WTC11 (cell line): ENCODE results near the gene CCT6A. TPM values are rescaled to one million over a fixed set of nuclear protein-coding genes. Genes with fewer than 3 reads are reported as not detected.
A peak's percentile ranks its signal among the peaks of the same experiment; 100 is the strongest.

Experiments
- ATAC-seq: fragments of 200-7000 bp; cut with Tn5 transposase; 2 replicates; pipeline ENCODE4 v1.10.0; 2021; ENCODE audit warnings: mild to moderate bottlenecking, moderate library complexity
- CTCF ChIA-PET: fragments of 300-600 bp; sonication (Branson Sonifier 250); formaldehyde crosslinking; loops from one replicate; lab custom pipeline; 2021; ENCODE audit warnings: antibody characterized with exemption; lab: Charles Lee
- POLR2A ChIA-PET: fragments of 350-600 bp; sonication (Branson Sonifier 250); formaldehyde crosslinking; loops from one replicate; lab custom pipeline; 2021; ENCODE audit warnings: antibody characterized with exemption; lab: Charles Lee
- DNase-seq: peaks from one replicate; pipeline ENCODE4 v3.0.0; 2021; ENCODE audit warnings: low spot score
- H3K27ac Mint-ChIP-seq: 2 replicates; pipeline ENCODE4 v1.8.0; 2021; ENCODE audit warnings: mixed read lengths
- H3K27me3 Mint-ChIP-seq: 2 replicates; pipeline ENCODE4 v1.8.0; 2021; ENCODE audit warnings: low read depth, mild to moderate bottlenecking, moderate library complexity, mixed read lengths
- H3K36me3 Mint-ChIP-seq: 2 replicates; pipeline ENCODE4 v1.8.0; 2021; ENCODE audit warnings: mixed read lengths
- H3K4me1 Mint-ChIP-seq: 2 replicates; pipeline ENCODE4 v1.8.0; 2022; ENCODE audit warnings: mixed read lengths
- H3K4me3 Mint-ChIP-seq: 2 replicates; pipeline ENCODE4 v1.8.0; 2021; ENCODE audit warnings: mild to moderate bottlenecking, moderate library complexity, mixed read lengths
- H3K9me3 Mint-ChIP-seq: 2 replicates; pipeline ENCODE4 v1.8.0; 2021; ENCODE audit warnings: mixed read lengths
- CTCF ChIP-seq: fragments of 200-600 bp; IDR thresholded peaks from 2 replicates; pipeline ENCODE4 v1.8.0; 2022; ENCODE audit warnings: antibody characterized with exemption
- EMX1 ChIP-seq: fragments of 250-450 bp; sonication (Bioruptor Pico); IDR thresholded peaks from 2 replicates; pipeline ENCODE4 v1.8.0; 2021; ENCODE audit warnings: mild to moderate bottlenecking
- FOXP1 ChIP-seq: sonication (generic); formaldehyde crosslinking; IDR thresholded peaks from 2 replicates; pipeline ENCODE4 v1.8.0; 2022; ENCODE audit warnings: missing genetic modification reagents, mild to moderate bottlenecking, moderate library complexity, borderline replicate concordance
- GTF2I ChIP-seq: fragments of 250-450 bp; sonication (Bioruptor Pico); conservative IDR thresholded peaks from 2 replicates; pipeline ENCODE4 v1.4.0; 2021; ENCODE audit warnings: mild to moderate bottlenecking
- KAT7 ChIP-seq: sonication (generic); formaldehyde crosslinking; IDR thresholded peaks from 2 replicates; pipeline ENCODE4 v1.8.1; 2023; ENCODE audit warnings: missing genetic modification reagents, mild to moderate bottlenecking, borderline replicate concordance
- NFATC4 ChIP-seq: fragments of 250-450 bp; sonication (Bioruptor Pico); IDR thresholded peaks from 2 replicates; pipeline ENCODE4 v1.9.0; 2021; ENCODE audit warnings: mild to moderate bottlenecking
- NR1H2 ChIP-seq: sonication (generic); formaldehyde crosslinking; IDR thresholded peaks from 2 replicates; pipeline ENCODE4 v1.9.0; 2021; ENCODE audit warnings: mild to moderate bottlenecking, moderate library complexity, missing genetic modification reagents
- NR3C1 ChIP-seq: sonication (generic); formaldehyde crosslinking; conservative IDR thresholded peaks from 2 replicates; pipeline ENCODE4 v1.8.1; 2023; ENCODE audit warnings: low read depth, mild to moderate bottlenecking, missing genetic modification reagents
- RELA ChIP-seq: sonication (generic); formaldehyde crosslinking; IDR thresholded peaks from 2 replicates; pipeline ENCODE4 v1.8.1; 2022; ENCODE audit warnings: missing genetic modification reagents, mild to moderate bottlenecking, borderline replicate concordance
- SP1 ChIP-seq: sonication (generic); formaldehyde crosslinking; conservative IDR thresholded peaks from 2 replicates; pipeline ENCODE4 v1.8.1; 2022; ENCODE audit warnings: missing genetic modification reagents
- STAT6 ChIP-seq: sonication (generic); formaldehyde crosslinking; conservative IDR thresholded peaks from 2 replicates; pipeline ENCODE4 v1.8.1; 2023; ENCODE audit warnings: mild to moderate bottlenecking, low read depth, missing genetic modification reagents, moderate library complexity
- TEAD1 ChIP-seq: sonication (generic); formaldehyde crosslinking; IDR thresholded peaks from 2 replicates; pipeline ENCODE4 v1.8.0; 2022; ENCODE audit warnings: mild to moderate bottlenecking, missing genetic modification reagents
- ZBTB21 ChIP-seq: sonication (generic); formaldehyde crosslinking; IDR thresholded peaks from 2 replicates; pipeline ENCODE4 v1.8.1; 2023; ENCODE audit warnings: mild to moderate bottlenecking, missing genetic modification reagents, borderline replicate concordance
- ZBTB43 ChIP-seq: sonication (generic); formaldehyde crosslinking; IDR thresholded peaks from 2 replicates; pipeline ENCODE4 v1.8.1; 2023; ENCODE audit warnings: mild to moderate bottlenecking, missing genetic modification reagents
- ZNF219 ChIP-seq: sonication (generic); formaldehyde crosslinking; IDR thresholded peaks from 2 replicates; pipeline ENCODE4 v1.8.0; 2023; ENCODE audit warnings: missing genetic modification reagents, mild to moderate bottlenecking, borderline replicate concordance
- ZNF232 ChIP-seq: sonication (generic); formaldehyde crosslinking; IDR thresholded peaks from 2 replicates; pipeline ENCODE4 v1.8.0; 2022; ENCODE audit warnings: mild to moderate bottlenecking, missing genetic modification reagents
- ZNF416 ChIP-seq: fragments of 250-450 bp; sonication (Bioruptor Pico); IDR thresholded peaks from 2 replicates; pipeline ENCODE4 v1.9.0; 2021; ENCODE audit warnings: mild to moderate bottlenecking, inconsistent platforms
- ZNF512 ChIP-seq: sonication (generic); formaldehyde crosslinking; IDR thresholded peaks from 2 replicates; pipeline ENCODE4 v1.8.1; 2022; ENCODE audit warnings: missing genetic modification reagents, borderline replicate concordance
- total RNA-seq: library from RNA; stranded (reverse); gene quantifications from 3 replicates; pipeline ENCODE4 v1.2.3, GENCODE V29; 2021
- TF ChIP-seq, protein P1 (sequence below): sonication (generic); formaldehyde crosslinking; IDR thresholded peaks from 2 replicates; pipeline ENCODE4 v1.8.0; 2022; ENCODE audit warnings: missing genetic modification reagents
- TF ChIP-seq, protein P2 (sequence below): sonication (generic); formaldehyde crosslinking; IDR thresholded peaks from 2 replicates; pipeline ENCODE4 v1.8.0; 2022; ENCODE audit warnings: mild to moderate bottlenecking, missing genetic modification reagents

Gene CCT6A
- total RNA-seq, 1 experiment from 2014 or later = 246 TPM

DNA sequence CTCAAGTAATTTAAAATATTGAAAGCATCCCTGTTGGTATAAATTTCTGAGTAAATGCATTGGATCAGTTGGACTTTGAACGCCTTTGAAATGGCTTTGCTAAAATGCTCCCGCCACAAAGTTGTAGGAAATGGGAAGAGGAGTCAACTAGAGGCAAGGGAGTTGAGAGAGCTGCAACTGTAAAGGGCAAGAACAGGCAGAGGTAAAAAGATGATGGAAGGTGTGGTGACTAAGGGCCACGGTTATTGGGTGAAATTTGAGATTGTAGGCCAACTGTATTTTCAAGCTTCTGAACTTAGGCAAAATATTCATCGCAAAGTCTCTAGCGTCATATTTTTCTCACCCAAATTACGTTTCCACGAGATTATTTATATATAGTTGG, 11.9 kb downstream of the CCT6A start:
- Mint-ChIP-seq H3K9me3 (no peaks in the 10 kb centered on the region), H3K4me1 (peaks cover 16% of the 10 kb centered on the region), H3K27ac (peak overlapping the region; percentile 83), H3K27me3 (no peaks in the 10 kb centered on the region), H3K36me3 (peaks cover 55% of the 10 kb centered on the region), H3K4me3 (peak overlapping the region; percentile 90)
- TF ChIP-seq NFATC4 (CRISPR knock-in tag) (peak; percentile 23; the same call in 1 of the 2 replicates), GTF2I (no peak)
- ATAC-seq = peak; percentile 2; the same call in 1 of the 2 replicates
- ChIA-PET POLR2A (interaction anchor here (1.7 to 2.9 kb wide), 2 partner anchors 12 to 30 kb away, joined by 11 to 41 read pairs; partner anchors contain the start of genes CCT6A and PSPH), CTCF (interaction anchor here (0.5 to 2.3 kb wide), 4 partner anchors 11 to 18 kb away, joined by 3 to 13 read pairs (median 6); partner anchors contain the start of genes CCT6A and PSPH)
- no peak for DNase-seq

DNA sequence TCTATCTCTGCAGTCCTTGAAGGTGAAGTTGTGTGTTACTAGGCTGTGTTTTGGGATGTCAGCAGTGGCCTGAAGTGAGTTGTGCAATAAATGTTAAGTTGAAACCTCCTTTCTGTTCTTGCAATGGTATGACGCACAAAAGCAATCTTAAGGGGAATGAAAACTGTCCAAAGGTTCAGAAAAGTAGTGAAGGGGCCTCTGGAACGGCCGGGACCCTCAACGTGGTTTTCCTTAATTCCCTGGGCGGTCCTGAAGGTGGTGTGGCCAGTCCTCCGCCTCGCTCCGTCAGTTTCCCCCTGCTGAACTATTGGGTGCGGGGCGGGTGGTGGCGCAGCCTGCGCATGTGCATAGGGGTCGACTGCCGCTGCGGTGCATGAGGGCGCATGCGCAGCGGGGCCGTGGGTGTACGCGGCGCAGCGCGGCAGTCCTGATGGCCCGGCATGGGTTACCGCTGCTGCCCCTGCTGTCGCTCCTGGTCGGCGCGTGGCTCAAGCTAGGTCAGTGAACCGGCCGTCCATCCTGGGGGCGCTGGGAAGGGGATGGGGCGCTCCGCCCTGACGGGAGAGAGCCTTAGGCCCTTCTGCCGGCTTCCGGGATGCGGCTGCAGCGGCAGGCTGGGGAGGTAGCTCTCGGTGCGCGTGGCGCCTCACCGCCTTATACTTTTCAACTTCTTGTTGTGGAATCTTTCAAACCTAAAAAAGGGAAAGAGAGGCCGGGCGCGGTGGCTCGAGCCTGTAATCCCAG, 12.5 kb downstream of the CCT6A start, which contains the start of gene SUMF2:
SUMF2 (plus strand) TSS at position 405 of the 744 bp plus-strand sequence; CDS start at position 431, 26 bp downstream.
- peaks cover 16% of the 10 kb centered on the region for H3K4me1 Mint-ChIP-seq
- peaks cover 56% of the 10 kb centered on the region for H3K36me3 Mint-ChIP-seq
- TF ChIP-seq SP1 (CRISPR knock-in tag) (peak; percentile 87), ZBTB21 (CRISPR knock-in tag) (no peak), CTCF (no peak), ZNF416 (CRISPR knock-in tag) (peak; percentile 99), STAT6 (CRISPR knock-in tag) (no peak), NR3C1 (CRISPR knock-in tag) (no peak), KAT7 (CRISPR knock-in tag) (no peak), ZBTB43 (peak; percentile 94; the same call in 1 of the 2 replicates), RELA (CRISPR knock-in tag) (no peak), NFATC4 (CRISPR knock-in tag) (peak; percentile 98), EMX1 (CRISPR knock-in tag) (peak; percentile 97), ZNF232 (CRISPR knock-in tag) (peak; percentile 90), FOXP1 (CRISPR knock-in tag) (peak; percentile 98), TEAD1 (CRISPR knock-in tag) (peak; percentile 90), ZNF512 (CRISPR knock-in tag) (peak; percentile 56; the same call in 1 of the 2 replicates), ZNF219 (CRISPR knock-in tag) (0 out of 2 replicates have a peak, but pooled peaks have one; percentile 70), NR1H2 (0 out of 2 replicates have a peak, but pooled peaks have one; percentile 40)
- TF ChIP-seq, protein P1, sequence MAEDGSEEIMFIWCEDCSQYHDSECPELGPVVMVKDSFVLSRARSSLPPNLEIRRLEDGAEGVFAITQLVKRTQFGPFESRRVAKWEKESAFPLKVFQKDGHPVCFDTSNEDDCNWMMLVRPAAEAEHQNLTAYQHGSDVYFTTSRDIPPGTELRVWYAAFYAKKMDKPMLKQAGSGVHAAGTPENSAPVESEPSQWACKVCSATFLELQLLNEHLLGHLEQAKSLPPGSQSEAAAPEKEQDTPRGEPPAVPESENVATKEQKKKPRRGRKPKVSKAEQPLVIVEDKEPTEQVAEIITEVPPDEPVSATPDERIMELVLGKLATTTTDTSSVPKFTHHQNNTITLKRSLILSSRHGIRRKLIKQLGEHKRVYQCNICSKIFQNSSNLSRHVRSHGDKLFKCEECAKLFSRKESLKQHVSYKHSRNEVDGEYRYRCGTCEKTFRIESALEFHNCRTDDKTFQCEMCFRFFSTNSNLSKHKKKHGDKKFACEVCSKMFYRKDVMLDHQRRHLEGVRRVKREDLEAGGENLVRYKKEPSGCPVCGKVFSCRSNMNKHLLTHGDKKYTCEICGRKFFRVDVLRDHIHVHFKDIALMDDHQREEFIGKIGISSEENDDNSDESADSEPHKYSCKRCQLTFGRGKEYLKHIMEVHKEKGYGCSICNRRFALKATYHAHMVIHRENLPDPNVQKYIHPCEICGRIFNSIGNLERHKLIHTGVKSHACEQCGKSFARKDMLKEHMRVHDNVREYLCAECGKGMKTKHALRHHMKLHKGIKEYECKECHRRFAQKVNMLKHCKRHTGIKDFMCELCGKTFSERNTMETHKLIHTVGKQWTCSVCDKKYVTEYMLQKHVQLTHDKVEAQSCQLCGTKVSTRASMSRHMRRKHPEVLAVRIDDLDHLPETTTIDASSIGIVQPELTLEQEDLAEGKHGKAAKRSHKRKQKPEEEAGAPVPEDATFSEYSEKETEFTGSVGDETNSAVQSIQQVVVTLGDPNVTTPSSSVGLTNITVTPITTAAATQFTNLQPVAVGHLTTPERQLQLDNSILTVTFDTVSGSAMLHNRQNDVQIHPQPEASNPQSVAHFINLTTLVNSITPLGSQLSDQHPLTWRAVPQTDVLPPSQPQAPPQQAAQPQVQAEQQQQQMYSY (CRISPR knock-in tag) = no peak
- TF ChIP-seq, protein P2, sequence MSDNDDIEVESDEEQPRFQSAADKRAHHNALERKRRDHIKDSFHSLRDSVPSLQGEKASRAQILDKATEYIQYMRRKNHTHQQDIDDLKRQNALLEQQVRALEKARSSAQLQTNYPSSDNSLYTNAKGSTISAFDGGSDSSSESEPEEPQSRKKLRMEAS (CRISPR knock-in tag) = peak; percentile 89

More for the DNA sequence above, 12.5 kb downstream of the CCT6A start, which contains the start of gene SUMF2:
- Mint-ChIP-seq H3K27ac (peak within 1 kb of the TSS; percentile 83), H3K4me3 (peak within 1 kb of the TSS; percentile 90), H3K27me3 (no peaks in the 10 kb centered on the region), H3K9me3 (no peaks in the 10 kb centered on the region)
- ChIA-PET CTCF (interaction anchor here (0.7 to 2.3 kb wide), 6 partner anchors 10 to 100 kb away, joined by 3 to 13 read pairs (median 6); partner anchors contain the start of genes CCT6A, NIPSNAP2 and PSPH), POLR2A (interaction anchor here (0.6 to 2.9 kb wide), 4 partner anchors 13 to 432 kb away, joined by 3 to 41 read pairs (median 10); partner anchors contain the start of genes CCT6A and PSPH)
- DNase-seq = peak; percentile 88
- peak; percentile 90 for ATAC-seq
